HL-60 (cell line): ENCODE data around the gene SUPT3H.

Experiments
- DNase-seq, 2 experiments: peaks; one replicate each; pipeline ENCODE4 v3.0.0-alpha.2; 2010 to 2020; ENCODE audit warnings: low read depth in 1 of 2, low spot score in 1 of 2
- H3K27ac ChIP-seq: fragments of 250-450 bp; sonication (Bioruptor Pico); replicated peaks from 2 replicates; pipeline ENCODE4 v1.5.1; 2020; ENCODE audit warnings: mild to moderate bottlenecking, moderate library complexity
- H3K27me3 ChIP-seq: fragments of 250-450 bp; sonication (Bioruptor Pico); 2 replicates; pipeline ENCODE4 v1.5.1; 2021; ENCODE audit warnings: mild to moderate bottlenecking, moderate library complexity; ENCODE audit not compliant: insufficient read depth, poor library complexity, severe bottlenecking
- H3K4me3 ChIP-seq: replicated peaks from 2 replicates; pipeline ENCODE4 v1.5.1; 2011; ENCODE audit warnings: mild to moderate bottlenecking, control low read depth, low read length; ENCODE audit not compliant: insufficient read depth
- CTCF ChIP-seq: IDR thresholded peaks from one replicate; pipeline ENCODE4 v1.5.1; 2011; ENCODE audit warnings: low read length, control low read depth, inconsistent platforms; ENCODE audit not compliant: insufficient read depth
- GABPA ChIP-seq: IDR thresholded peaks from 2 replicates; pipeline ENCODE4 v1.6.1; 2012; ENCODE audit warnings: low read depth
- POLR2AphosphoS5 ChIP-seq: IDR thresholded peaks from 2 replicates; pipeline ENCODE4 v1.6.1; 2012; ENCODE audit warnings: low read depth
- REST ChIP-seq: IDR thresholded peaks from 2 replicates; pipeline ENCODE4 v1.6.1; 2012; ENCODE audit warnings: low read depth; ENCODE audit not compliant: insufficient replicate concordance
- SPI1 ChIP-seq: IDR thresholded peaks from 2 replicates; pipeline ENCODE4 v1.6.1; 2012; ENCODE audit warnings: low read depth, mild to moderate bottlenecking, borderline replicate concordance

Gene SUPT3H

DNA sequence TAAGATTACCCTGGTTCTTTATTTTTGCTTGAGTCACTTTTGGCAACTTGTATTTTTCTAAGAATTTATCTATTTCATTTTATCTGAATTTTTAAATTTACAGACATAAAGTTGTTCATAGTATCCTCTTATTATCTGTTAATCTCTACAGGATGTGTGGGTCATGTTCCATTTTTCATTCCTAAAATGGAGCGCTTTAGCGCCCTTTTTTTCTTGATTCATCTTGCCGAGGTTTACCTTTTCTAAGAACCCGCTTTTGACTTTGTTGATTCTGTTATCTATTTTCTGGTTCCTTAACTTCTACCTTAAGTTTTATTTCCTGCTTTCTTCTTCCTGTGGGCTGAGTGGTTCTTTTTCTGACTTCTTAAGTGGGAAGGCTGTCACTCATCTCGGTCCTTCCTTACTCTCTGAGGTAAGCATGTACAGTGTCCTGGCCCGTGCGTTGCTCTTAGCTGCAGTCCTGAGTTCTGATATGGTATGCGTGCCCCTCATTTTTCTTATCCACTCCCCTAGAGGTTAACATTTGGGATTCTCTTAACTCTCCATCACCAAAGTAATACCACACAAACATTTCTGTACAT, 590.4 kb downstream of the SUPT3H start:
- no peak overlapping the region for H3K4me3 ChIP-seq
- no peak overlapping the region for H3K27ac ChIP-seq
- no peaks in the 10 kb centered on the region for H3K27me3 ChIP-seq
- no peak for DNase-seq
- TF ChIP-seq POLR2AphosphoS5 (no peak), REST (no peak), SPI1 (no peak), CTCF (no peak), GABPA (no peak)

GRCh38 chr6:44785130-44785529, 592.6 kb downstream of the SUPT3H start:
- no peak for TF ChIP-seq REST
- no peak for TF ChIP-seq SPI1
- no peak for TF ChIP-seq POLR2AphosphoS5
- no peak for TF ChIP-seq CTCF
- TF ChIP-seq GABPA = no peak
- H3K27ac ChIP-seq = no peak overlapping the region
- no peak for DNase-seq
- H3K27me3 ChIP-seq = no peaks in the 10 kb centered on the region
- H3K4me3 ChIP-seq = no peak overlapping the region

DNA sequence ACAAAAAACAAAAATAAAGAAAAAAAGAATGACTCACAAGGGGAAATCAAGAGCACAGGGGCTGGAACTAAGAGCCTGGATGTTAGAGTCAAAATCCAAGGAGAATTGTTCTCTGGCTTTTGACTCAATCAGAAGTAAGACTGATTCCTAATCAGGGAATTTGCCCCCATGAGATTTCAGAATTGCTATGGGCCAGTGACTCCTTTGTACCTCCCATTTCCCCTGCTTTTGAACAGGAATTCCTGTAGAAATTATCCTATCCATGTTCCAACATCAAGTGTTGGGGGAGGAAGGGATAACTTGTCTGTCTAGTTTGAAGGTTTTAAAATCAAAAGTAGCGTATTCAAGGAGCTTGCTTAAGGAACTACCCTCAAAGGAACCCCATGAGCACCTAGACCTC, 593.5 kb downstream of the SUPT3H start:
- DNase-seq = no peak

More for the DNA sequence above, 593.5 kb downstream of the SUPT3H start:
- Histone ChIP-seq H3K27ac (no peak overlapping the region), H3K27me3 (no peaks in the 10 kb centered on the region), H3K4me3 (no peak overlapping the region)
- TF ChIP-seq POLR2AphosphoS5 (no peak), GABPA (no peak), CTCF (no peak), REST (no peak)
